ENCODE measurements around the gene FLII.

DNA sequence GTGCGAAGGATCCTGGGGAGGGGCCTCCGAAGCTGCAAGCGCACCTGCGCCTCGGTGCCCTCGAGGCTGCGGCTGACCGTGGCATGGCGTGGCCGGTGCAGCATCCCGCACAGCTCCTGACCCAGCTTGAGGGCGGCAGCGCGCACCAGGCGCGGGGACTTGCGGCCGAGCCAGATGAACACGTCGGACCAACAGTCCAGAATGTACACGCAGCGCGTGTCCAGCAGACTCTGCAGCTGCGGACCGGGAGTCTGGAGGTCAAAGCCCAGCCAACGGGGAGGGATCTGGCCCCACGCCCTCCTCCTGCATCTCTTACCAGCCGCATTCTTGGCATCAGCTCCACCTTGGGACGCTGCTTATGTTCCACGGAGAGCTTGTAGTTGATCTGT lies 10.9 kb downstream of the FLII start:
- TF ChIP-seq, protein P1, sequence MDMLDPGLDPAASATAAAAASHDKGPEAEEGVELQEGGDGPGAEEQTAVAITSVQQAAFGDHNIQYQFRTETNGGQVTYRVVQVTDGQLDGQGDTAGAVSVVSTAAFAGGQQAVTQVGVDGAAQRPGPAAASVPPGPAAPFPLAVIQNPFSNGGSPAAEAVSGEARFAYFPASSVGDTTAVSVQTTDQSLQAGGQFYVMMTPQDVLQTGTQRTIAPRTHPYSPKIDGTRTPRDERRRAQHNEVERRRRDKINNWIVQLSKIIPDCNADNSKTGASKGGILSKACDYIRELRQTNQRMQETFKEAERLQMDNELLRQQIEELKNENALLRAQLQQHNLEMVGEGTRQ (CRISPR knock-in tag; IDR thresholded peaks at IDR 0.05): no peak
- TF ChIP-seq, protein P2, sequence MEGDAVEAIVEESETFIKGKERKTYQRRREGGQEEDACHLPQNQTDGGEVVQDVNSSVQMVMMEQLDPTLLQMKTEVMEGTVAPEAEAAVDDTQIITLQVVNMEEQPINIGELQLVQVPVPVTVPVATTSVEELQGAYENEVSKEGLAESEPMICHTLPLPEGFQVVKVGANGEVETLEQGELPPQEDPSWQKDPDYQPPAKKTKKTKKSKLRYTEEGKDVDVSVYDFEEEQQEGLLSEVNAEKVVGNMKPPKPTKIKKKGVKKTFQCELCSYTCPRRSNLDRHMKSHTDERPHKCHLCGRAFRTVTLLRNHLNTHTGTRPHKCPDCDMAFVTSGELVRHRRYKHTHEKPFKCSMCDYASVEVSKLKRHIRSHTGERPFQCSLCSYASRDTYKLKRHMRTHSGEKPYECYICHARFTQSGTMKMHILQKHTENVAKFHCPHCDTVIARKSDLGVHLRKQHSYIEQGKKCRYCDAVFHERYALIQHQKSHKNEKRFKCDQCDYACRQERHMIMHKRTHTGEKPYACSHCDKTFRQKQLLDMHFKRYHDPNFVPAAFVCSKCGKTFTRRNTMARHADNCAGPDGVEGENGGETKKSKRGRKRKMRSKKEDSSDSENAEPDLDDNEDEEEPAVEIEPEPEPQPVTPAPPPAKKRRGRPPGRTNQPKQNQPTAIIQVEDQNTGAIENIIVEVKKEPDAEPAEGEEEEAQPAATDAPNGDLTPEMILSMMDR (IDR thresholded peaks at IDR 0.05): no peak
- TF ChIP-seq ETV6 (CRISPR knock-in tag; IDR thresholded peaks at IDR 0.05) (no peak), ELF4 (CRISPR knock-in tag; IDR thresholded peaks at IDR 0.05; ENCODE audit: low read depth) (no peak), ZBTB21 (CRISPR knock-in tag; IDR thresholded peaks at IDR 0.05; ENCODE audit: borderline replicate concordance) (no peak), ZNF232 (CRISPR knock-in tag; IDR thresholded peaks at IDR 0.05) (no peak), FOXP1 (CRISPR knock-in tag; IDR thresholded peaks at IDR 0.05; ENCODE audit: borderline replicate concordance) (no peak)
- TF ChIP-seq, protein P3, sequence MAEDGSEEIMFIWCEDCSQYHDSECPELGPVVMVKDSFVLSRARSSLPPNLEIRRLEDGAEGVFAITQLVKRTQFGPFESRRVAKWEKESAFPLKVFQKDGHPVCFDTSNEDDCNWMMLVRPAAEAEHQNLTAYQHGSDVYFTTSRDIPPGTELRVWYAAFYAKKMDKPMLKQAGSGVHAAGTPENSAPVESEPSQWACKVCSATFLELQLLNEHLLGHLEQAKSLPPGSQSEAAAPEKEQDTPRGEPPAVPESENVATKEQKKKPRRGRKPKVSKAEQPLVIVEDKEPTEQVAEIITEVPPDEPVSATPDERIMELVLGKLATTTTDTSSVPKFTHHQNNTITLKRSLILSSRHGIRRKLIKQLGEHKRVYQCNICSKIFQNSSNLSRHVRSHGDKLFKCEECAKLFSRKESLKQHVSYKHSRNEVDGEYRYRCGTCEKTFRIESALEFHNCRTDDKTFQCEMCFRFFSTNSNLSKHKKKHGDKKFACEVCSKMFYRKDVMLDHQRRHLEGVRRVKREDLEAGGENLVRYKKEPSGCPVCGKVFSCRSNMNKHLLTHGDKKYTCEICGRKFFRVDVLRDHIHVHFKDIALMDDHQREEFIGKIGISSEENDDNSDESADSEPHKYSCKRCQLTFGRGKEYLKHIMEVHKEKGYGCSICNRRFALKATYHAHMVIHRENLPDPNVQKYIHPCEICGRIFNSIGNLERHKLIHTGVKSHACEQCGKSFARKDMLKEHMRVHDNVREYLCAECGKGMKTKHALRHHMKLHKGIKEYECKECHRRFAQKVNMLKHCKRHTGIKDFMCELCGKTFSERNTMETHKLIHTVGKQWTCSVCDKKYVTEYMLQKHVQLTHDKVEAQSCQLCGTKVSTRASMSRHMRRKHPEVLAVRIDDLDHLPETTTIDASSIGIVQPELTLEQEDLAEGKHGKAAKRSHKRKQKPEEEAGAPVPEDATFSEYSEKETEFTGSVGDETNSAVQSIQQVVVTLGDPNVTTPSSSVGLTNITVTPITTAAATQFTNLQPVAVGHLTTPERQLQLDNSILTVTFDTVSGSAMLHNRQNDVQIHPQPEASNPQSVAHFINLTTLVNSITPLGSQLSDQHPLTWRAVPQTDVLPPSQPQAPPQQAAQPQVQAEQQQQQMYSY (CRISPR knock-in tag; IDR thresholded peaks at IDR 0.05): no peak
- TF ChIP-seq, protein P4, sequence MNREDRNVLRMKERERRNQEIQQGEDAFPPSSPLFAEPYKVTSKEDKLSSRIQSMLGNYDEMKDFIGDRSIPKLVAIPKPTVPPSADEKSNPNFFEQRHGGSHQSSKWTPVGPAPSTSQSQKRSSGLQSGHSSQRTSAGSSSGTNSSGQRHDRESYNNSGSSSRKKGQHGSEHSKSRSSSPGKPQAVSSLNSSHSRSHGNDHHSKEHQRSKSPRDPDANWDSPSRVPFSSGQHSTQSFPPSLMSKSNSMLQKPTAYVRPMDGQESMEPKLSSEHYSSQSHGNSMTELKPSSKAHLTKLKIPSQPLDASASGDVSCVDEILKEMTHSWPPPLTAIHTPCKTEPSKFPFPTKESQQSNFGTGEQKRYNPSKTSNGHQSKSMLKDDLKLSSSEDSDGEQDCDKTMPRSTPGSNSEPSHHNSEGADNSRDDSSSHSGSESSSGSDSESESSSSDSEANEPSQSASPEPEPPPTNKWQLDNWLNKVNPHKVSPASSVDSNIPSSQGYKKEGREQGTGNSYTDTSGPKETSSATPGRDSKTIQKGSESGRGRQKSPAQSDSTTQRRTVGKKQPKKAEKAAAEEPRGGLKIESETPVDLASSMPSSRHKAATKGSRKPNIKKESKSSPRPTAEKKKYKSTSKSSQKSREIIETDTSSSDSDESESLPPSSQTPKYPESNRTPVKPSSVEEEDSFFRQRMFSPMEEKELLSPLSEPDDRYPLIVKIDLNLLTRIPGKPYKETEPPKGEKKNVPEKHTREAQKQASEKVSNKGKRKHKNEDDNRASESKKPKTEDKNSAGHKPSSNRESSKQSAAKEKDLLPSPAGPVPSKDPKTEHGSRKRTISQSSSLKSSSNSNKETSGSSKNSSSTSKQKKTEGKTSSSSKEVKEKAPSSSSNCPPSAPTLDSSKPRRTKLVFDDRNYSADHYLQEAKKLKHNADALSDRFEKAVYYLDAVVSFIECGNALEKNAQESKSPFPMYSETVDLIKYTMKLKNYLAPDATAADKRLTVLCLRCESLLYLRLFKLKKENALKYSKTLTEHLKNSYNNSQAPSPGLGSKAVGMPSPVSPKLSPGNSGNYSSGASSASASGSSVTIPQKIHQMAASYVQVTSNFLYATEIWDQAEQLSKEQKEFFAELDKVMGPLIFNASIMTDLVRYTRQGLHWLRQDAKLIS (CRISPR knock-in tag; IDR thresholded peaks at IDR 0.05; ENCODE audit: borderline replicate concordance): no peak
- TF ChIP-seq, protein P5, sequence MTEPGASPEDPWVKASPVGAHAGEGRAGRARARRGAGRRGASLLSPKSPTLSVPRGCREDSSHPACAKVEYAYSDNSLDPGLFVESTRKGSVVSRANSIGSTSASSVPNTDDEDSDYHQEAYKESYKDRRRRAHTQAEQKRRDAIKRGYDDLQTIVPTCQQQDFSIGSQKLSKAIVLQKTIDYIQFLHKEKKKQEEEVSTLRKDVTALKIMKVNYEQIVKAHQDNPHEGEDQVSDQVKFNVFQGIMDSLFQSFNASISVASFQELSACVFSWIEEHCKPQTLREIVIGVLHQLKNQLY (CRISPR knock-in tag; IDR thresholded peaks at IDR 0.05): no peak

Measured in WTC11 (cell line).